GM19035 (cell line): ENCODE data around the gene UPK1A.
A peak's percentile ranks its signal among the peaks of the same experiment; 100 is the strongest.

ENCODE experiments used
- ATAC-seq: cut with Tn5 transposase; IDR thresholded peaks from one replicate; pipeline ENCODE4 v1.9.1; 2021; ENCODE audit not compliant: unreplicated experiment

Gene UPK1A

GRCh38 chr19:35666251-35666913 is at the start of gene UPK1A:
Gene UPK1A (plus strand): TSS chr19:35666517. CDS start chr19:35666813, 296 bp downstream.
- no peak for ATAC-seq

- ATAC-seq = no peak
Observed at GRCh38 chr19:35618857-35619256, 47.5 kb upstream of the UPK1A start.

GRCh38 chr19:35619290-35619923 is 46.9 kb upstream of the UPK1A start:
- ATAC-seq = no peak

GRCh38 chr19:35620001-35620400 is 46.3 kb upstream of the UPK1A start:
- ATAC-seq = no peak

- no peak for ATAC-seq
Observed at GRCh38 chr19:35621708-35622107, 44.6 kb upstream of the UPK1A start.

GRCh38 chr19:35622750-35623149 is 43.6 kb upstream of the UPK1A start:
- ATAC-seq = no peak

GRCh38 chr19:35623327-35624010 is 42.8 kb upstream of the UPK1A start:
- no peak for ATAC-seq

GRCh38 chr19:35628264-35628564 is 38.1 kb upstream of the UPK1A start:
- ATAC-seq = no peak

GRCh38 chr19:35628565-35629331 is 37.6 kb upstream of the UPK1A start, which contains the start of gene RBM42:
Gene RBM42 (plus strand): TSS chr19:35629036. CDS start chr19:35629154, 118 bp downstream.
- peak; percentile 96 for ATAC-seq

GRCh38 chr19:35629332-35629633 is 37.0 kb upstream of the UPK1A start:
- no peak for ATAC-seq

GRCh38 chr19:35633727-35634440 is 32.4 kb upstream of the UPK1A start:
- ATAC-seq = no peak

GRCh38 chr19:35636651-35637050 is 29.7 kb upstream of the UPK1A start:
- no peak for ATAC-seq

GRCh38 chr19:35637165-35637564 is 29.2 kb upstream of the UPK1A start:
- no peak for ATAC-seq

- no peak for ATAC-seq
Observed at GRCh38 chr19:35639321-35639639, 27.0 kb upstream of the UPK1A start.

- no peak for ATAC-seq
Observed at GRCh38 chr19:35639863-35640262, 26.5 kb upstream of the UPK1A start.

GRCh38 chr19:35641515-35642151 is 24.7 kb upstream of the UPK1A start, which contains the start of gene ETV2:
Gene ETV2 (plus strand): TSS chr19:35641745. CDS start chr19:35642461, 716 bp downstream.
- ATAC-seq = no peak

- no peak for ATAC-seq
Observed at GRCh38 chr19:35642312-35642711, 24.0 kb upstream of the UPK1A start.

- ATAC-seq = no peak
Observed at GRCh38 chr19:35642798-35643254, 23.5 kb upstream of the UPK1A start.

- ATAC-seq = peak; percentile 38
Observed at GRCh38 chr19:35643255-35644205, 22.8 kb upstream of the UPK1A start.
